GM12878 (cell line): ENCODE results near the gene GALNT17. TPM values are rescaled to one million over a fixed set of nuclear protein-coding genes. Genes with fewer than 3 reads are reported as not detected.

Source experiments
- ATAC-seq: fragments of 200-7000 bp; cut with Tn5 transposase; 3 replicates; pipeline ENCODE4 v1.9.1; 2020; ENCODE audit warnings: mild to moderate bottlenecking, moderate library complexity
- BruUV-seq: library from RNA; stranded (reverse); fragments of 400-500 nt; replicated peaks from 2 replicates; lab custom pipeline; 2021; lab: Mats Ljungman, UMichigan
- CTCF ChIA-PET: fragments of 300-600 bp; sonication (Branson Sonifier 250); formaldehyde crosslinking; extraction: SDS; loops from one replicate; lab custom pipeline; 2021; ENCODE audit warnings: inconsistent platforms; lab: Yijun Ruan, JAX
- POLR2A ChIA-PET: fragments of 350-600 bp; formaldehyde crosslinking; extraction: SDS; loops from one replicate; lab custom pipeline; 2021; ENCODE audit warnings: inconsistent platforms; lab: Charles Lee
- RAD21 ChIA-PET: fragments of 300-600 bp; sonication (Branson Sonifier 250); formaldehyde crosslinking; loops from one replicate; lab custom pipeline; 2023; ENCODE audit warnings: antibody characterized with exemption; ENCODE audit not compliant: unreplicated experiment; lab: Charles Lee
- SMC1A ChIA-PET: fragments of 300-600 bp; sonication (Branson Sonifier 250); formaldehyde crosslinking; loops from one replicate; lab custom pipeline; 2023; ENCODE audit not compliant: unreplicated experiment, uncharacterized antibody; lab: Charles Lee
- DNase-seq: peaks from one replicate; pipeline ENCODE4 v3.0.0-alpha.2; 2011; ENCODE audit warnings: low read depth, low spot score
- FAIRE-seq: peaks from 3 replicates; lab custom pipeline; 2011; peaks lifted over from hg19 to GRCh38; lab: Jason Lieb, UNC
- H2AFZ ChIP-seq: 2 replicates; pipeline ENCODE4 v1.6.0; 2011; ENCODE audit warnings: low read depth, low read length, control low read depth; ENCODE audit not compliant: control insufficient read depth
- H3K27ac ChIP-seq: 2 replicates; pipeline ENCODE4 v1.5.1; 2011; ENCODE audit warnings: control low read depth; ENCODE audit not compliant: control insufficient read depth, insufficient read depth
- H3K27me3 ChIP-seq, 2 experiments: replicated peaks in 1 of 2; 2 replicates each; pipeline versions ENCODE4 v1.6.0 to v1.6.1; 2011; ENCODE audit warnings: low read length in 1 of 2; ENCODE audit not compliant: control insufficient read depth in 2 of 2, insufficient read depth in 2 of 2
- H3K36me3 ChIP-seq, 2 experiments: 2 replicates each; pipeline ENCODE4 v1.5.1; 2011; ENCODE audit warnings: low read length in 1 of 2; ENCODE audit not compliant: control insufficient read depth in 2 of 2, insufficient read depth in 2 of 2
- H3K4me1 ChIP-seq: 2 replicates; pipeline ENCODE4 v1.6.1; 2011; ENCODE audit warnings: mild to moderate bottlenecking, low read length, moderate library complexity, mixed read lengths; ENCODE audit not compliant: control insufficient read depth, insufficient read depth
- H3K4me2 ChIP-seq: 2 replicates; pipeline ENCODE4 v1.6.0; 2011; ENCODE audit warnings: control low read depth; ENCODE audit not compliant: control insufficient read depth, insufficient read depth
- H3K4me3 ChIP-seq: fragments of 200-600 bp; sonication (generic); 2 replicates; pipeline ENCODE4 v1.5.1; 2016
- H3K79me2 ChIP-seq: 2 replicates; pipeline ENCODE4 v1.6.0; 2011; ENCODE audit warnings: low read length; ENCODE audit not compliant: control insufficient read depth, insufficient read depth
- H3K9ac ChIP-seq: 2 replicates; pipeline ENCODE4 v1.8.0; 2011; ENCODE audit warnings: low read length, control low read depth, mixed read lengths; ENCODE audit not compliant: control insufficient read depth, insufficient read depth
- H3K9me3 ChIP-seq: replicated peaks from 3 replicates; pipeline ENCODE4 v1.5.1; 2011; ENCODE audit warnings: mild to moderate bottlenecking, low read length; ENCODE audit not compliant: control insufficient read depth, insufficient read depth
- H4K20me1 ChIP-seq: 2 replicates; pipeline ENCODE4 v1.6.0; 2011; ENCODE audit not compliant: control insufficient read depth, insufficient read depth
- CEBPZ ChIP-seq: fragments of 150-350 bp; IDR thresholded peaks from 2 replicates; pipeline ENCODE4 v1.6.1; 2016; ENCODE audit warnings: low read depth, low read length
- HDAC2 ChIP-seq: fragments of 200-600 bp; sonication (generic); IDR thresholded peaks from 2 replicates; pipeline ENCODE4 v1.6.1; 2017
- HSF1 ChIP-seq: fragments of 150-350 bp; IDR thresholded peaks from 2 replicates; pipeline ENCODE4 v1.6.1; 2014; ENCODE audit warnings: mild to moderate bottlenecking, low read depth, low read length
- KLF5 ChIP-seq: fragments of 450-650 bp; IDR thresholded peaks from 2 replicates; pipeline ENCODE4 v1.6.1; 2014; ENCODE audit warnings: mild to moderate bottlenecking; ENCODE audit not compliant: partially characterized antibody
- NR2F1 ChIP-seq: fragments of 450-650 bp; conservative IDR thresholded peaks from 2 replicates; pipeline ENCODE4 v1.6.1; 2017; ENCODE audit warnings: mild to moderate bottlenecking
- POLR2A ChIP-seq: IDR thresholded peaks from 2 replicates; pipeline ENCODE4 v1.6.1; 2011; ENCODE audit warnings: low read depth, mild to moderate bottlenecking, low read length
- SMAD1 ChIP-seq: fragments of 450-650 bp; IDR thresholded peaks from 2 replicates; pipeline ENCODE4 v1.6.1; 2018; ENCODE audit warnings: mild to moderate bottlenecking, low read depth; ENCODE audit not compliant: partially characterized antibody
- SP1 ChIP-seq: IDR thresholded peaks from one replicate; pipeline ENCODE4 v1.6.1; 2011; ENCODE audit warnings: low read depth, low read length
- SPI1 ChIP-seq: IDR thresholded peaks from 2 replicates; pipeline ENCODE4 v1.6.1; 2011; ENCODE audit warnings: low read depth, mild to moderate bottlenecking, low read length, moderate library complexity, borderline replicate concordance; ENCODE audit not compliant: insufficient read depth
- WGBS: methylation state at CpG from one replicate; pipeline ENCODE4 v1.1.6; 2016; ENCODE audit warnings: low lambda C conversion rate; ENCODE audit not compliant: insufficient replicate concordance, insufficient coverage; ENCODE audit errors: missing lambda C conversion rate; 5-methylcytosine and 5-hydroxymethylcytosine counted together
- in situ Hi-C: fragments of 300-500 bp; cut with MboI; formaldehyde crosslinking; loops from 9 replicates; pipeline ENCODE4 v1.14.3; 2018; ENCODE audit warnings: mixed read lengths
- intact Hi-C: fragments of 100-400 bp; cut with micrococcal nuclease; formaldehyde crosslinking; loops from one replicate; pipeline ENCODE4 v1.14.2; 2022; ENCODE audit not compliant: unreplicated experiment
- polyA plus RNA-seq, 11 experiments: library from polyadenylated mRNA; depleted of rRNA in 4 of 11; unstranded in 6 of 11; stranded (reverse) in 5 of 11; fragments of >200 nt; fragmentation: Nextera tagmentation in 4 of 11; fragmentation: Illumina TruSeq in 1 of 11; extraction: Ambion mirVana in 4 of 11; extraction: Trizol in 1 of 11; gene quantifications; 1 replicate in 1 of 11; 2 replicates in 10 of 11; pipeline versions ENCODE4 v1.2.1 to v1.2.3, GENCODE V29; 2011 to 2016; ENCODE audit warnings: inconsistent platforms in 2 of 11, missing spikeins in 2 of 11, low read depth in 1 of 11
- total RNA-seq, 4 experiments: library from RNA; depleted of rRNA in 3 of 4; stranded (reverse); fragments of >200 nt in 3 of 4; fragmentation: Illumina TruSeq in 1 of 4; extraction: Trizol in 1 of 4; gene quantifications; 2 replicates each; pipeline versions ENCODE4 v1.2.1 to v1.2.3, GENCODE V29; 2013 to 2021

GALNT17 gene
- total and polyA plus RNA-seq, 10 of the 15 experiments (the other 5 are each of a cell fraction or from before 2014, with no cell fraction given): 0.12 to 0.15 TPM; not detected in 8

GRCh38 chr7:71687831-71688599 is 556.1 kb downstream of the GALNT17 start (continued):
- no peak for TF ChIP-seq CEBPZ

- CTCF ChIA-PET: interaction anchor here (0.7 kb wide), 1 partner anchor 647 kb away, joined by 3 read pairs; no protein-coding TSS in a partner anchor
- no peak for ATAC-seq
- no peak overlapping the region for H3K27ac ChIP-seq
These were observed 559.6 kb downstream of the GALNT17 start for GRCh38 chr7:71691538-71691937.

More at GRCh38 chr7:71691538-71691937, 559.6 kb downstream of the GALNT17 start:
- no peaks in the 10 kb centered on the region for H3K79me2 ChIP-seq
- TF ChIP-seq NR2F1 (no peak), HSF1 (no peak), SPI1 (no peak), SP1 (no peak), SMAD1 (no peak), KLF5 (no peak), POLR2A (no peak), HDAC2 (no peak)
- no peak overlapping the region for H2AFZ ChIP-seq
- no peak overlapping the region for H3K4me2 ChIP-seq
- no peaks in the 10 kb centered on the region for H3K36me3 ChIP-seq
- ChIA-PET SMC1A (no interaction called here), RAD21 (no interaction called here), POLR2A (no interaction called here)
- H3K27me3 ChIP-seq: no peaks in the 10 kb centered on the region
- FAIRE-seq (no peak), DNase-seq (no peak)
- intact Hi-C loops (no loop called here), in situ Hi-C loops (no loop called here)
- no peaks in the 10 kb centered on the region; the same call in 2 of the 3 replicates for H3K9me3 ChIP-seq
- no TSS peak for BruUV-seq
- H3K4me3 ChIP-seq: no peak overlapping the region
- H4K20me1 ChIP-seq: no peaks in the 10 kb centered on the region
- H3K9ac ChIP-seq: no peak overlapping the region
- WGBS: 0% methylated on average over 1 of the region's 1 CpG
- H3K4me1 ChIP-seq: no peaks in the 10 kb centered on the region
